ENCODE data around the gene C11orf24.

C11orf24 gene

DNA sequence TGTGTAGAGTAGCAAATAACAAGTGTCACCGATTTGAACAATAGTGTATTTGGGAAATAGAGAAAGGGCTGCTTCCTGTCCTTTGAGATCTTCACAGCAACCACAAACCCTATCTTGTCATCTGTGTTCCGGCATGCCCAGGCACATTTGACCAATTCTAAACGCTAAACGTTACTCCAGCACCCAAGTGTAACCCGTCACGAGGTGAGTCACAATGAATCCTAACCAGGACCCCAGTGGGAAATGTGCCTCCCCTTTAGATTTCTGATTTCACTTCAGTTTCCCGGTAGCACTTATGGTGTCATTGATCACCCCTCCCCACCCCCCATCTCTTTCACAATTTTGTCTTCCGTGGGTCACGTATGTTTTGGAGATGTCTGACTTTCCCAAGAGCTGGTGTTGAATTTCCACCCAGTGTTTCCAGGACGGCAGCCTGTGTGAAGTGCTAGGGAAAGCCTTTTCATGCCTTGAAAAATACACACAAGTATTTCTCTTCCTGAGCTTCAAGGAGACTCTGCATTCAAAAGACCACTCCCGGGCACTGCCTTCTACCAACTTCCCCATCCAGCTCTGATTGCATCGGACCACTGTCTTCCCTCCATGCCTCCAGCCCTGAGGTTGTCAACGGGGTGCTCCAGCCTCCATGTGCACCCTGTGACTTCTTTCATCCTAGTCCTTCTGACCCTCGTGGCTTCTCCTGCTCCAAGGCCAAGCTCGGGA, 10.5 kb upstream of the C11orf24 start:
- no peak overlapping the region for H3K4me3 ChIP-seq (ENCODE audit: low read depth in 1 of 2, low read length in 2 of 2)

GRCh38 chr11:68279676-68280075, 7.9 kb upstream of the C11orf24 start:
- Histone ChIP-seq H3K4me3 (ENCODE audit: low read depth in 1 of 2, low read length in 2 of 2) (no peak overlapping the region), H3K4me1 (ENCODE audit: control insufficient read depth in 1 of 2, insufficient read depth in 2 of 2, low read length in 2 of 2) (no peaks in the 10 kb centered on the region), H3K27me3 (ENCODE audit: low read depth, low read length) (no peaks in the 10 kb centered on the region), H3K9me3 (ENCODE audit: control insufficient read depth in 1 of 2, low read length in 2 of 2) (no peaks in the 10 kb centered on the region), H3K27ac (ENCODE audit: low read length) (no peak overlapping the region), H3K36me3 (ENCODE audit: control insufficient read depth in 1 of 2, insufficient read depth in 2 of 2, low read length in 2 of 2) (no peaks in the 10 kb centered on the region)

More for the DNA sequence above, 10.5 kb upstream of the C11orf24 start:
- Histone ChIP-seq H3K36me3 (ENCODE audit: control insufficient read depth in 1 of 2, insufficient read depth in 2 of 2, low read length in 2 of 2) (no peaks in the 10 kb centered on the region), H3K27me3 (ENCODE audit: low read depth, low read length) (no peaks in the 10 kb centered on the region), H3K27ac (ENCODE audit: low read length) (no peak overlapping the region), H3K4me1 (ENCODE audit: control insufficient read depth in 1 of 2, insufficient read depth in 2 of 2, low read length in 2 of 2) (no peaks in the 10 kb centered on the region), H3K9me3 (ENCODE audit: control insufficient read depth in 1 of 2, low read length in 2 of 2) (no peaks in the 10 kb centered on the region)

GRCh38 chr11:68276861-68277260, 5.1 kb upstream of the C11orf24 start:
- Histone ChIP-seq H3K9me3 (ENCODE audit: control insufficient read depth in 1 of 2, low read length in 2 of 2) (no peaks in the 10 kb centered on the region), H3K4me3 (ENCODE audit: low read depth in 1 of 2, low read length in 2 of 2) (no peak overlapping the region), H3K4me1 (ENCODE audit: control insufficient read depth in 1 of 2, insufficient read depth in 2 of 2, low read length in 2 of 2) (peaks cover 0 to 3% of the 10 kb centered on the region in 2 donors), H3K27me3 (ENCODE audit: low read depth, low read length) (no peaks in the 10 kb centered on the region), H3K36me3 (ENCODE audit: control insufficient read depth in 1 of 2, insufficient read depth in 2 of 2, low read length in 2 of 2) (no peaks in the 10 kb centered on the region), H3K27ac (ENCODE audit: low read length) (no peak overlapping the region)

DNA sequence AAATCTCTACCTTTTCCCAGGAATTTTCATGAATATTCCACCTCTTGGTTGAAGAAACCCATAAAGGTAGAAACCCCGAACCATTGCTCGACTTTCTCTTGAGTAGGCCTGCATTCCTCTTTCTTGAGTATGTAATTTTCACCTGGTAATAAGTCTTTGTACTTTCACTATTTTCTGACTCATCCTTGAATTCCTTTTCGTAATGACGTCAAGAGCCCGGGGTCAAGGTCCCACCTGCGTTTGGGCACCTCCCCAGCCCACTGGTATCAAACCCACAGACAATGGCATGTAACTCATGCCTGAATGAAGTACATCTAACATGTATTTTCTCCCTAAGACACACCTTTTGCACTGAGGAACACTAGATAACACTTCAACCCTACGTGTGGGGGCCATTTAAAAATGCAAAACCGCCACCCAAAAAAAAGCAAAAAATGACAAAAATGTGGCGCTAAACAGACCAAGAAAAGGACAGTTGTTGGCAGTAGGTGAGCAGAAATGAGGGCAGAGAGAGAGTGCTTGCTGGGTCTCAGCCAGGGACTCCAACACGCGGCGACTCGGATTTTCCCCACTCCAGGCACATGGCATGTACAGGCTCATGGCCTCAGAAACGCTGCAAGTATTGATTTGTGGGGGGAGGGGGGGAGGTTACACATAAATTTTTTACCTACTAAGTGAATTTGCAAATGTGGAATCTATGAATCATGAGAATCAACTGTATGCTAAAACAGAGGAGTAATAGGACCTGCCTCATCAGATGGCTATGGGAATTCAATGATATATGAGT, 4.1 kb upstream of the C11orf24 start:
- Histone ChIP-seq H3K27me3 (ENCODE audit: low read depth, low read length) (no peaks in the 10 kb centered on the region), H3K4me3 (ENCODE audit: low read depth in 1 of 2, low read length in 2 of 2) (no peak overlapping the region), H3K4me1 (ENCODE audit: control insufficient read depth in 1 of 2, insufficient read depth in 2 of 2, low read length in 2 of 2) (peaks cover 0 to 6% of the 10 kb centered on the region in 2 donors), H3K9me3 (ENCODE audit: control insufficient read depth in 1 of 2, low read length in 2 of 2) (no peaks in the 10 kb centered on the region), H3K36me3 (ENCODE audit: control insufficient read depth in 1 of 2, insufficient read depth in 2 of 2, low read length in 2 of 2) (peaks cover 0 to 8% of the 10 kb centered on the region in 2 donors), H3K27ac (ENCODE audit: low read length) (no peak overlapping the region)

GRCh38 chr11:68274306-68274705, 2.5 kb upstream of the C11orf24 start:
- Histone ChIP-seq H3K9me3 (ENCODE audit: control insufficient read depth in 1 of 2, low read length in 2 of 2) (no peaks in the 10 kb centered on the region), H3K36me3 (ENCODE audit: control insufficient read depth in 1 of 2, insufficient read depth in 2 of 2, low read length in 2 of 2) (peaks cover 0 to 9% of the 10 kb centered on the region in 2 donors), H3K27ac (ENCODE audit: low read length) (no peak overlapping the region), H3K27me3 (ENCODE audit: low read depth, low read length) (no peaks in the 10 kb centered on the region), H3K4me1 (ENCODE audit: control insufficient read depth in 1 of 2, insufficient read depth in 2 of 2, low read length in 2 of 2) (peaks cover 0 to 22% of the 10 kb centered on the region in 2 donors), H3K4me3 (ENCODE audit: low read depth in 1 of 2, low read length in 2 of 2) (no peak overlapping the region)

- Histone ChIP-seq H3K4me3 (ENCODE audit: low read depth in 1 of 2, low read length in 2 of 2) (no peak overlapping the region), H3K27ac (ENCODE audit: low read length) (no peak overlapping the region), H3K9me3 (ENCODE audit: control insufficient read depth in 1 of 2, low read length in 2 of 2) (no peaks in the 10 kb centered on the region), H3K36me3 (ENCODE audit: control insufficient read depth in 1 of 2, insufficient read depth in 2 of 2, low read length in 2 of 2) (peaks cover 0 to 9% of the 10 kb centered on the region in 2 donors), H3K27me3 (ENCODE audit: low read depth, low read length) (no peaks in the 10 kb centered on the region), H3K4me1 (ENCODE audit: control insufficient read depth in 1 of 2, insufficient read depth in 2 of 2, low read length in 2 of 2) (peaks cover 0 to 23% of the 10 kb centered on the region in 2 donors)
Observed at GRCh38 chr11:68273026-68273738, 1.4 kb upstream of the C11orf24 start.

DNA sequence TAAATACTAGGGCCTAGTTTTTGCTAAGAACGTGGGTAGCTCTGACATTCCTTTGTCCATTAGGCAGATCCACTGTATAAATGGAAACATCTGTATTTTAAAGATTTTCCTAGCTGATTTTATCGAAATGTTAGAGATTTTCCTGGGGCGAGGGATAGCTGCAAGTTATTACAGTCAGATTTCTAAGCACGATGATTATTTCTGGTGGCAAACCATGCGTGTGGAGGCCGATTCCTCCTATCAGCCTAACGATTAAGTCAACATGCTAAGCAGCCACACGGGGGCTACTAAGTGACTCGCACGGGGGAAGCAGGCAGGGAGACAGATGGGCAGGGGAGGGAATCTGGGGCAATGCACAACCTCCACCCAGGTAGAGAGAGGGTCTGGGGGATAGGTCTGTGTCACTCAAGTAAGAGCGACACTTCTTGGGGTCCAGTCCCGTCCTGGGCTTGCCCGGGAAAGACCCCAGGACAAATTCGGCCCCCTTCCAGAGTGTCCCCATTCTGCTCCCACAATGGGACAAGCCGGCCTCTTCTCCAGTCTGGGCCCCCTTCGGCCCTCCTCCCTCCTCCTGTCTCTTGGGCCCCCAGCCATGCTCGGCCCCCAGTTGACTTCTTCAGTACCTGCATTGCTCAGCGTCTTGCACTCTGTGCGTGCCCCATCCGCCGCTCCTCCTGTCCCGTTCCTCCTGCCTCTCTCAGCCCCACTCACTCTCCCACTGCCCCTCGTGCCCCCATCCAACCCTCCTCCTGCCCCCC, 571 bp downstream of the C11orf24 start:
- no peaks in the 10 kb centered on the region for H3K9me3 ChIP-seq (ENCODE audit: control insufficient read depth in 1 of 2, low read length in 2 of 2)
- peaks cover 16 to 27% of the 10 kb centered on the region in 2 donors for H3K36me3 ChIP-seq (ENCODE audit: control insufficient read depth in 1 of 2, insufficient read depth in 2 of 2, low read length in 2 of 2)
- H3K27me3 ChIP-seq (ENCODE audit: low read depth, low read length): no peaks in the 10 kb centered on the region
- H3K27ac ChIP-seq (ENCODE audit: low read length): peak overlapping the region; percentile 78
- peaks cover 0 to 30% of the 10 kb centered on the region in 2 donors for H3K4me1 ChIP-seq (ENCODE audit: control insufficient read depth in 1 of 2, insufficient read depth in 2 of 2, low read length in 2 of 2)
- H3K4me3 ChIP-seq (ENCODE audit: low read depth in 1 of 2, low read length in 2 of 2): peak overlapping the region; percentile 83 to 84

- Histone ChIP-seq H3K4me3 (ENCODE audit: low read depth in 1 of 2, low read length in 2 of 2) (peak overlapping the region; percentile 83 to 84), H3K27me3 (ENCODE audit: low read depth, low read length) (no peaks in the 10 kb centered on the region), H3K36me3 (ENCODE audit: control insufficient read depth in 1 of 2, insufficient read depth in 2 of 2, low read length in 2 of 2) (peaks cover 16 to 35% of the 10 kb centered on the region in 2 donors), H3K27ac (ENCODE audit: low read length) (peak overlapping the region; percentile 78), H3K9me3 (ENCODE audit: control insufficient read depth in 1 of 2, low read length in 2 of 2) (no peaks in the 10 kb centered on the region), H3K4me1 (ENCODE audit: control insufficient read depth in 1 of 2, insufficient read depth in 2 of 2, low read length in 2 of 2) (peaks cover 0 to 38% of the 10 kb centered on the region in 2 donors)
Observed at GRCh38 chr11:68270196-68271022, 1.4 kb downstream of the C11orf24 start.

- peaks cover 21 to 43% of the 10 kb centered on the region in 2 donors for H3K36me3 ChIP-seq (ENCODE audit: control insufficient read depth in 1 of 2, insufficient read depth in 2 of 2, low read length in 2 of 2)
- H3K9me3 ChIP-seq (ENCODE audit: control insufficient read depth in 1 of 2, low read length in 2 of 2): no peaks in the 10 kb centered on the region
- peaks cover 0 to 38% of the 10 kb centered on the region in 2 donors for H3K4me1 ChIP-seq (ENCODE audit: control insufficient read depth in 1 of 2, insufficient read depth in 2 of 2, low read length in 2 of 2)
- no peaks in the 10 kb centered on the region for H3K27me3 ChIP-seq (ENCODE audit: low read depth, low read length)
- peak overlapping the region in 1 of 2 donors; percentile 83 for H3K4me3 ChIP-seq (ENCODE audit: low read depth in 1 of 2, low read length in 2 of 2)
- H3K27ac ChIP-seq (ENCODE audit: low read length): no peak overlapping the region
Observed at GRCh38 chr11:68269414-68270081, 2.2 kb downstream of the C11orf24 start.

GRCh38 chr11:68267881-68268240, 3.9 kb downstream of the C11orf24 start:
- no peaks in the 10 kb centered on the region for H3K27me3 ChIP-seq (ENCODE audit: low read depth, low read length)
- no peak overlapping the region for H3K27ac ChIP-seq (ENCODE audit: low read length)
- peaks cover 0 to 38% of the 10 kb centered on the region in 2 donors for H3K4me1 ChIP-seq (ENCODE audit: control insufficient read depth in 1 of 2, insufficient read depth in 2 of 2, low read length in 2 of 2)
- peaks cover 26 to 55% of the 10 kb centered on the region in 2 donors for H3K36me3 ChIP-seq (ENCODE audit: control insufficient read depth in 1 of 2, insufficient read depth in 2 of 2, low read length in 2 of 2)
- H3K4me3 ChIP-seq (ENCODE audit: low read depth in 1 of 2, low read length in 2 of 2): no peak overlapping the region
- no peaks in the 10 kb centered on the region for H3K9me3 ChIP-seq (ENCODE audit: control insufficient read depth in 1 of 2, low read length in 2 of 2)
